Measurements from ENCODE around the gene TMEM8B. TPM values are rescaled to one million over a fixed set of nuclear protein-coding genes. Genes with fewer than 3 reads are reported as not detected.

The TMEM8B gene
- total and polyA plus RNA-seq, 9 of the 15 experiments (the other 6 are each of a cell fraction or from before 2014, with no cell fraction given), result 0.01 to 2.2 (median 1.1) TPM

GRCh38 chr9:35861161-35861897, 32.3 kb downstream of the TMEM8B start:
- H3K4me2 ChIP-seq (ENCODE audit: insufficient read depth, low read length), result no peak overlapping the region
- TF ChIP-seq SMAD1 (IDR thresholded peaks at IDR 0.05; ENCODE audit: low read depth, low read length, partially characterized antibody) (no peak), EWSR1 (IDR thresholded peaks at IDR 0.05; ENCODE audit: borderline replicate concordance, low read depth, partially characterized antibody) (no peak), RBM15 (IDR thresholded peaks at IDR 0.05; ENCODE audit: insufficient read depth, low read length) (no peak), YBX1 (IDR thresholded peaks at IDR 0.05) (no peak), CC2D1A (IDR thresholded peaks at IDR 0.05) (no peak), U2AF1 (optimal IDR thresholded peaks at IDR 0.05; ENCODE audit: low read depth, low read length) (no peak), ZHX1 (conservative IDR thresholded peaks at IDR 0.05; ENCODE audit: low read length) (no peak), STAG1 (CRISPR knock-in tag; IDR thresholded peaks at IDR 0.05; ENCODE audit: borderline replicate concordance) (no peak), TRIM24 (IDR thresholded peaks at IDR 0.05) (no peak), ZZZ3 (IDR thresholded peaks at IDR 0.05) (no peak), MYBL2 (IDR thresholded peaks at IDR 0.05; ENCODE audit: low read depth) (no peak), MYBL2 (CRISPR knock-in tag; IDR thresholded peaks at IDR 0.05; ENCODE audit: borderline replicate concordance) (no peak), E2F3 (CRISPR knock-in tag; IDR thresholded peaks at IDR 0.05) (no peak)
- H3K4me3 ChIP-seq, result no peak overlapping the region
- H3K9me1 ChIP-seq (ENCODE audit: control insufficient read depth, insufficient read depth, low read length), result no peaks in the 10 kb centered on the region
- H2AFZ ChIP-seq (ENCODE audit: low read depth, low read length), result no peak overlapping the region
- ChIA-PET POLR2A (interaction anchor here (1.1 kb wide), 2 partner anchors 9 to 19 kb away, joined by 3 read pairs; no protein-coding TSS in a partner anchor), CTCF (ENCODE audit: low intra/inter-chr PET ratio) (no interaction called here)
- H3K27ac ChIP-seq (ENCODE audit: extremely low read depth, low read depth, low read length), result no peak overlapping the region
- H4K20me1 ChIP-seq (replicated peaks; ENCODE audit: control insufficient read depth, insufficient read depth, low read length), result no peaks in the 10 kb centered on the region
- DNase-seq (ENCODE audit: extremely low read depth in 1 of 4, low spot score in 3 of 4), result no peak
- 2% methylated on average over 11 of the region's 12 CpGs for WGBS (ENCODE audit: insufficient coverage, low coverage, missing lambda C conversion rate)
- no peaks in the 10 kb centered on the region for H3K4me1 ChIP-seq (replicated peaks in 1 of 2; ENCODE audit: control insufficient read depth in 2 of 2, insufficient read depth in 2 of 2, low read length in 2 of 2)
- ATAC-seq, result no peak
- in situ Hi-C loops (cut with MboI), result no loop called here
- H3K36me3 ChIP-seq (ENCODE audit: control insufficient read depth, insufficient read depth, low read length), result no peaks in the 10 kb centered on the region
- H3K79me2 ChIP-seq (ENCODE audit: control insufficient read depth, insufficient read depth, low read length), result no peaks in the 10 kb centered on the region
- H3K27me3 ChIP-seq (ENCODE audit: control insufficient read depth in 2 of 2, insufficient read depth in 2 of 2, low read length in 2 of 2), result peaks cover 14 to 73% of the 10 kb centered on the region in 2 experiments
- no TSS peak for BruUV-seq (replicated peaks)
- no peak for FAIRE-seq
- H3K9me3 ChIP-seq (replicated peaks; ENCODE audit: control insufficient read depth, insufficient read depth, low read depth, low read length), result no peaks in the 10 kb centered on the region
- no peak overlapping the region for H3K9ac ChIP-seq (ENCODE audit: insufficient read depth in 1 of 2, low read depth in 2 of 2, low read length in 2 of 2)
- intact Hi-C loops (cut with micrococcal nuclease), result no loop called here
